ACHN (cell line): Measurements from ENCODE around the gene SHROOM2.

Source experiments
- DNase-seq: peaks from one replicate; pipeline ENCODE4 v3.0.0-alpha.2; 2015
- in situ Hi-C: cut with HindIII; loops from 2 replicates; pipeline ENCODE4 v1.10.0; 2017; ENCODE audit warnings: low sequenced_read_pairs, low pct_ligation_motif_present, low pct_unique_long_range_greater_than_20kb

The SHROOM2 gene

DNA sequence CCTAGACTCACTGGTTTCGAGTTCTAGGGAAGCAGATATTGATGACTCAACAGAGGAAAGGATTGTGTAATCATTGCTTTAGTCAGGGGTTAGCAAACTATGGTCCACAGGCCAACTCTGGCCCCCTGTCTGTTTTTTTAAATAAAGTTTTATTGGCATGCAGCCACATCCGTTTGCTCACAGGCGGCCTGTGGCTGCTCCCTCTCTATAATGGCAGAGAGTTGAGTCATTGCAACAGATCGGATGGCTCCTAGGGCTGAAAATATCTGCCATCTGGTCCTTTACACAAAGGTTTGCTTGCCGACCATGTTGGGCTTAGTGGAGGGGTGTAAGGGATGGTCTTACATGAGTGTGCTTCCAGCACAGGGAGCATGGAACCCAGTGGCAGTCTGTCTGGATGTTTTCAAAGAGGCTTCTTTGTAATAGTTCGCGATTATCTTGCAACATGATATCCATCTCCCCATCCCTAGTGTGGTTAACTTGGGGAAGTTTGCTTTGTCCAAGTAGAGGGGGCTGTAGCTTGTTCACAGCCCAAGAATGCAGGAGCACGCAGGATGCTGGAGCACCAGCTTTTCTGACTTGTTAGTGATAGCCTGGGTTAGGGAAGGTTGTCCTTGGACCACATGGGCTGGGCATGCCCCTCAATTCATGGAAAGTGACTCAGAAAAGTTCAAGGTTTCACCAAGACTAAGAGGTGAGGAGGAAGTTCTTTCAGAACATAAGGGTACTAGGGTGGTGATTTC, 121.6 kb downstream of the SHROOM2 start:
- in situ Hi-C loops = no loop called here
- DNase-seq = no peak

DNA sequence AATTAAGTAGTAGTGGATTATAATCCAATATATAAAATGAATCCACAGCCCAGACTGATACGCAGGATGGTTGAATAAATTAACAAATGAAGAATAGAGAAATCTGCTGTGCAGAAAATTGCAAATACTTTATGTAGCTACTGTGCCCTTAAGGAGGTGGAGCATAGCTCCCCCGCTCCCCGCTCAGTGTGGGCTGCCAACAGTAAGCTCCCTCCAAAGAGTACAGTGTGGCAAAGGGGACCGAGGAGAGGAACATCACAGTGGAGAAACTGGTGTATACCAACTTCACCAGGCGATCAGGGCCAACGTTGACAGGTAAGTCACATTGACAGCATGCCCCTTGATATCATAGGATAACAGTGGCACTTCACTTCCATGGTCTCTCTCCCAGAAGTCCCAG, 123.0 kb downstream of the SHROOM2 start:
- no peak for DNase-seq
- in situ Hi-C loops = no loop called here

DNA sequence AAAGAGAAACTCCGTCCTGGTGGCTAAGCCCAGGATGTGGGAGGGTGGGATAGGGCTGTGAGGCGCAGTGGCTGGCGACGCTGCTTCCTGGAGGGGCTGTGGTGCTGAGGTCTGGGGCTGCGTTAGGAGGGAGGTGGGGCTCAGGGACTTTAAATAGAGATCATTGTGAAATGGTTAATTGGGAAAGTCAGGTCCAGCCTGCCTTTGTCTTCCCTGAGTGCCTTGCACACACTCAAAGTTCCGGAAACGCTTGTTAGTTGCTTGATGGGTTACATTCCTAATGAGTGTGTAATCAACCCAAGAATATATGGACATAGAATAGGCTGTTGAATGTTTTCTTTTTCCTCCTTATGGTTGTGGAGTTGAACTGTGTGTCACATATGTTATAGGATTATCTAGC, 125.3 kb downstream of the SHROOM2 start:
- in situ Hi-C loops = no loop called here
- DNase-seq = no peak

DNA sequence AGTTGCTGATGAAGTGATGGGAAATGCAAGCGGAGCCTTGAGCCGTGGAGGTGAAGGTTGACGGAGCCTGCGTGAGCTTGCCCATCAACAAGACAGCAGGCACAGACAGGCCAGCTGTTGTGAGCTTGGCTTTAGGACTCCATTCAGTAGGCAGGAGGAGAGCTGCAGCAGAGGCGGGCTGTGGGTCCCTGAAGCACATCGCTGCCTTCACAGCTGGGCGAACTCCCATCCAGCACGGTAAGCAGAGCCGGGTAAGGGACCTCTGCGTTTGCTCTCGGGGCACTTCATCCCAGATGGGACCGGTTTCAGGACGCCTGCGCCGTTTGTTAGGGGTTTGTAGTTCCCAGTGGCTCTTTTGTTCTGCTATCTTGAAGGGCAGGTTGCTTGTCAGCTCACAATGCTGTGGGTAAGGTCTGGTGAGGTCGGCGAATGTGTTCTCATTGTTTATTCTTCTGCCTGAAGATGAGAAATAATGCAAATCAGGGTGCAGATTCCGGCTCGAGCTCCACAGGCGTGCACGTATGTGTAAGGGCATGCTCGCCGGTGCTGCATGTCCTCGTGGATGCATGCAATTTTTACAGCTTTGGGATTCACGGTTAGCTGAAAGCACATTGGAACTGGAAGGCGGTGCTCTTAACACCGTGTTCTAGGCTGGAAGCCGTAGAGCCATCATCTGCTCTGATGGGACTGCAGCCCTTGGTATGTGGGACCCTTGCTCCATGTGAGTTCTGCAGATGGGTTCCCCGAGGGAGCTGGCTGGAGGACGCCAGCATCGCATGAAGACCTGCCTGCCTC, 126.3 kb downstream of the SHROOM2 start:
- in situ Hi-C loops = no loop called here
- no peak for DNase-seq

DNA sequence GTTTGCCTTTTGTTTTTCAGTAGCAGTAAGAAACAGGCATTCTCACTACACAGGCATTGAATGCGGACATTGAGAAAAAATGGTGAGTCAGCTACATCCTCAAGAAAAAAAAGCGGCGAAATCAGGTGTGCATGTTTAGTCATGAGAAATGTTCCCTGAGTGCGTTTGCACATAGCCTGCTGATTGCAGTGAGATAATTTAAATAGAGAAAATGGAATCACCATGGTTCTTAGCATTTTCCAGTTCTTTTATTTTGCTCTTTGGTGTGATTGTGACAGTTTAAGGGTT, 126.9 kb downstream of the SHROOM2 start:
- in situ Hi-C loops = no loop called here

DNA sequence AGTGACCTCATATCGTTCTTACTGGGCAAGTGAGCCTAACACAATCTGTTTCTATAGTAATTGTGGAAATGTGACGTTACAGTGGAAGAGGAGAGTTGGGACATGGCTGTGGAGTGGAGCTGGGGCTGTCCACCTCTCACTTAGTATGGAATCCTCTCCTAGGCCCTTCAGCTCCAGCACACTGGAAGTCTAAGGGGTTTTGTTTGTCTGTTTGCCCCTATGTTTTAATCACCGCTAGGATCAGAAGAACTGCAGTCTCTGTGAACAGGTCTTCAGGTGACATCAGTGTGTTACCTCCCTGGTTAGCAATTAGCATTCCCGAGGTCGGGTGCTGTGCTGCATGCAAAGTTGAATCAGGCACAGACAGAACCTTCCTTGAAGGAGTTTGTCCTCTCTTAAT, 131.6 kb downstream of the SHROOM2 start:
- DNase-seq = no peak
- in situ Hi-C loops = no loop called here

More for the DNA sequence above, 126.9 kb downstream of the SHROOM2 start:
- DNase-seq = no peak

DNA sequence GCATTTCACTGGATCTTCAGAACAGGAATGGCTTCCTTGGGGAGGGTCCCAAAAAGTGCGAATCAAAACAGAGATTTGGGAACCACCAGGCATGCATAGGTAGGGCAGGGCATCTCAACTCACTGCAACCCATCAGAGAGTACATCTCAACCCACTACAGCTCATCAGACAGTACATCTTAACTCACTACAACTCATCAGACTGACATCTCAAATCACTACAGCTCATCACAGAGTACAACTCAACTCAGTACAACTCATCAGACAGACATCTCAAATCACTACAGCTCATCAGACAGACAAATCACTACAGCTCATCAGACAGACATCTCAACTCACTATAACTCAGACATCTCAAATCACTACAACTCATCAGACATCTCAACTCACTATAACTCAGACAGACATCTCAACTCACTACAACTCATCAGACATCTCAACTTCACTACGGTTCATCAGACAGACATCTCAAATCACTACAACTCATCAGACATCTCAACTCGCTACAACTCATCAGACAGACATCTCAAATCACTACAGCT, 133.5 kb downstream of the SHROOM2 start:
- DNase-seq = no peak
- in situ Hi-C loops = no loop called here

DNA sequence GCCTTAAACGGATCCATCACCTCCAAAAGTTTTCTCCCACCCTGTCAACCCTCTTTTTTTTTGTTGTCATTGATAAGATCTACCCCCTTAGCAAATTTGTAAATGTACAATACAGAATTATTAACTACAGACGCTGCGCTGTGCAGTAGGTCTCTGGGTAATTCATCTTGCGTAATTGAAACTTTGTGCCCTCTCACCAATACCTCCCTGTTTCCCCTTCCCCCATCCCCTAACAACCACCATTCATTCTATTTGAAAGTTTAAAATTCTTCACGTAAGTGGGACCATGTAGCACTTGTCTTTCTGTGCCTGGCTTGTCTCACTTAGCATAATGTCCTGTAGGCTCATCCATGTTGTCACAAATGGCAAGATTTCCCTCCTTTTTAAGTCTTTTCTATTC, 135.2 kb downstream of the SHROOM2 start:
- in situ Hi-C loops = no loop called here
- no peak for DNase-seq

DNA sequence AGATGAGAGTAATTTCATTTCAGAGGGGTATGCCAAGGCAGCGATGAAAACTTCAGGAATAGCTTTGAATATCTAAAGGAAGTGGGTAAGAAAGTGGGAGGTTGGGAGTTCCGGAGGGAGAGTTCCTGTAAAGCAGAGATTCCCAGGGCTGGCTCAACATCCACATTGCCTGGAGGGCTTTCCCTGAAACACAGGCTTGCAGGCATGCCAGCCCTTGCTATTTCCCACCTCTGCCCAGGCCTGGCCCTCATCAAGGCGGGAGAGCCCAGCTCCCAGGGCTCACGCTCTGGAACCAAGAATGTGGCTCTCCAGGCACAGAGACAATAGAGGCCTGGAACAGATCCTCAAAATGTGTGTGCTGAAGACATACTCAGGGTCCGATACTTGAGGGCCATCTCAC, 137.1 kb downstream of the SHROOM2 start:
- DNase-seq = no peak
- in situ Hi-C loops = no loop called here

DNA sequence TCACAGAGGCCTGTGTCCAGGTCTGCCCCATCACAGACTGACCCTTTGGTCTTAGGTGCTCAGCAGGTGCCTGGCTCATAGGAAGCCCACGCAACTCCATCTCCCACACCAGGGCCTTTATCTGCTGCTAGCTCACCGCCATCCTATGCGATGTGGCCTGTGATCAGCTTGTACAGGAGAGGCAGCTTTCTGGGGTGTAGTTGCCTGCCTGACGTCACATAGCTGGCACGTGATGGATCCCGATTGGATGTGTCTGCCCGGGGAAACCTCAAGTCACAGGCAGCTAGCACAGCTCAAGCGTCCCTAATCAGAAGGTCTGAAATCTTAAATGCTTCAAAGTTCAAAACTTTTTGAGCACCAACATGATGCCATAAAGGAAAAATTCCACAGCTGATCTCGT, 139.8 kb downstream of the SHROOM2 start:
- in situ Hi-C loops = no loop called here
- no peak for DNase-seq

DNA sequence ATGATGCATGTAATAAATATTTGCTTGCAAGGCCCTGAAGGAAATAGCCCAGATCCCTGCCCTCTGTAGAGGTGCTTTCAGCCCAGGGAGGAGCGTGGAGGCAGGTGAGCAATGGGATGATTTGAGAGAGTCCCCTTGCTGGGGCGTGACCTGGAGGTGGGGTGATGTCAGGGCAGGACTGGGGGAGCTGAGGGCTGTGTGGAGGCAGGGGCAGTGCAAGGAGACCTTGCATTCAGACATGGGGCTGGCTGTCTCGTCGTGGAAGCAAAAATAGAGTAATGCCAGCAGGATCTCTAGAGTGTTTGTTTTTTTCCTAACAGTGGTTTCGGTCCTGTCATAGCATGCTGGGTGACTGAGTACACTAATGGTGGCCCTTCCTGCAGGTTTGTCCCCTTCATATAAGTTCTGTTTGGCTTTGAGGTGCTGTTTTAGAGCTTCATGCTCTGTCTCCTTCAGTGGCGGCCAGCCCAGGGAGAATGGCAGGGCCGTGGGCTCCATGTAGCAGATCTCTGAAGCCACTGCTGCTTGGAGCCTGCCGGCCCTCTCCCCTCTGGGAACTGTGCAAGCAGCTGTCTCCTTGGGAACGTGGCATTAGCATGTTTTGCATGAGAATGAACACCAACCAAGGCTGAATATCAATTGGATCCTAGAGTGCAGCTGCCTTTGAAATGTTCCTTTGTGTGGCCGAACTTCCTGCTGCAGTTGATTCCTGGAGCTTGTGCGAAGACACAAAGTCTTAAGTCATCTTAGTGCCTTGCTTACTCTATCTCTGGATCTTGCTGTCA, 141.7 kb downstream of the SHROOM2 start:
- in situ Hi-C loops = no loop called here
- DNase-seq = no peak

DNA sequence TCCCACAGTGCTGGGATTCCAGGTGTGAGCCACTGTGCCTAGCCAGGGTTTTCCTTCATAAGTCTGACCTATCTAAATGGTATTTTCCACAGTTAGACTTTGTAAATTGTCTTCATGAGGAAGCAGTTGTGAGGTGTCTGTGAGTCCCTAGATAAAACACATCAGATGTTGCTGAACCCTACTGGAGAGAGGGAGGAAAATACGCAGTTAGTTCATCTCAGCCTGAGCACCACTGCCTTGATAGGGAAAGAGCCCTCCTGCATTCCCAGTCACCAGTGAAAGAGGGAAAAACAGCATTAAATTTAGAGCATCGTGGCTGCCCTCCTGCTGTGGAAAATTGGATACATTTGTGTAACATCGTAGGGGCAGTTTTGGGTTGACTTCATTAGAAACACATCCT, 149.2 kb downstream of the SHROOM2 start:
- DNase-seq = no peak

DNA sequence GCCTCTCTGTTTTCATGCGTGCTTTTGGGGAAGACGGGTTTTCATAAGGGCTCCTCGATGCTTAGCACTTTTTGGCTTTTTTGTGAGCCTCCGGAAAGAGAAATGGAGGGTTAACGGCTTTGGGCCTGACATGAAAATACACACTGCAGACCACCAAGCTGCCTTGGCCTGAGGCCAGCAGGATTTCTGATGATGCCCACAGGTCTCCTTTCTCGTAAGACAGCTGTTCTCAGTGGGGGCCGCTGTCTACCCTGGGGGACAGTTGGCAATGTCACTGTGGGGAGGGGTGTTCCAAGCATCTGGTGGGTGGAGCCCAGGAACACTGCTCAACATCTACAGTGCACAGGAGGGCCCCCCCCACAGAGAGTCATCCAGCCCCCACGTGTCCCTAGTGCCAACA, 151.5 kb downstream of the SHROOM2 start:
- DNase-seq = no peak
- in situ Hi-C loops = no loop called here

More for the DNA sequence above, 149.2 kb downstream of the SHROOM2 start:
- in situ Hi-C loops = no loop called here

DNA sequence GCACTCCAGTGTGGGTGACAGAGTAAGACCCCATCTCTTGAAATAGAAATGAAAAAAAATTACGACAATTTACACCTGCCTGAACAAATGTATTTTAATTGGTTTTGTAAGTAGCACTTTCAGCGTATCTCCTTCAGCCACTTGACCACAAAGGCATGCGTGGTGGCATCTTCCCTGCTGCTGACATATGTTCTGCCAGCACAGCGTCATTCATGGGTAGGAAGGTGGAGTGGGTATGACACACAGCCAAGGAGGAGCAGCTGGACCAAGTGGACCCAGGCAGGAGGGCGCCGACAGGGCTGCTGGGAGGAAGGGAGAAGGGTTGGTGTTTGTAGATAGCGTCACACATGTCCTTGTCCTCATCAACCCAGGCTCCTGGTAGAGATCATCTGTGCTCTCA, 152.3 kb downstream of the SHROOM2 start:
- in situ Hi-C loops = no loop called here
- DNase-seq = no peak

DNA sequence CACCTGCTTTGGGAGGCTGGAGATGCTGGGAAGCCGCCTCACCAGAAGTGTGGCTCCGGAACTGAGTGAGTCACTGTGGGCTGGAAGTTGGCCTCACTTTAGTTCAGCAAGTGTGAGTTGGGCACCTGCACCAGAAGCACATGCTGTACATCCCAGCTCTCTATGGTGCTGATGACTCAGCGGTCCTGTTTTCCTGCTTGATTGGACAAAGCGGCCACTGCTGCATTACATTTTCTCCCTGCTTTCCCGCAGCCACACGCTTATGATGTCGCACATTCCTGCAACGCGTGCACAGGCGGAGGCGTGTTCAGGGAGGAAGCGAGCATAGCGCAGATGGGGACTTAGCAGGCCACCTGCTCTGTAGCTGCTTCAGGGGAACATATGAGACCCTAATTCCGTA, 154.2 kb downstream of the SHROOM2 start:
- in situ Hi-C loops = no loop called here
- peak; percentile 90 for DNase-seq

DNA sequence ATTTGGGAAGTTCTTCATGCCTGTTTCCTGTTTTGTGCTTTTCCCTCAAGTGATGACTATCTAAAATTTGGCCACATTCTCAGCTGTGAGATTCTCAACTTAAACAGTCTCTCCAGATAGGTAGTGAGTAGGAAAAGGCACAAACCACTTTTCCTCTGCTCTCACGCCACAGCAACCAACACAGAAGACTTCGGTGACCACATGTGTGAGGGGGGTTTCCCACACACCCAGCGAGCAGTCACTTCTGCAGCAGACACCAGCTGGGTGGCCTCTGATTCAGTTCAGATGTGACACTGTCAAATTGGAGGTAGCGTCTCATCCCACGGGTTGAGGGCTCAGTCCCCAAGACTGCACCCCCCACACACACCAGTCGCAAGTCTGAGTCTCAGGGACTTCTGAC, 155.9 kb downstream of the SHROOM2 start:
- in situ Hi-C loops = no loop called here
- no peak for DNase-seq

DNA sequence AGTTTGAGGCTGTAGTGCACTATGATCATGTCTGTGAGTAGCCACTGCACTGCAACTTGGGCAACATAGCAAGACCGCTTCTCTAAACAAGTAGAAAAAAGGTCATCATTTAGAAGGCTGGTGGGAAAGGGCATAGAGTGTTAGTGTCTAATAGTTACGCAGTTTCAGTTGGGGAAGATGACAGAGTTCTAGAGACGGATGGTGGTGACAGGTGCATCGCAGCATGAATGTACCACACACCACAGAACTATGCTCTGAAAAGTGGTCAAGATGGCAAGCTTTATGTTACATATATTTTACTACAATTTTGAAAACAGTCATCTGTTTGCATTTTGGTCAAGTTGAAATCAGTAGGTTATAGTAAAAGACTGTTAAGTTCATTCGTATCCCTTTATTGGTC, 157.2 kb downstream of the SHROOM2 start:
- in situ Hi-C loops = no loop called here
- no peak for DNase-seq

DNA sequence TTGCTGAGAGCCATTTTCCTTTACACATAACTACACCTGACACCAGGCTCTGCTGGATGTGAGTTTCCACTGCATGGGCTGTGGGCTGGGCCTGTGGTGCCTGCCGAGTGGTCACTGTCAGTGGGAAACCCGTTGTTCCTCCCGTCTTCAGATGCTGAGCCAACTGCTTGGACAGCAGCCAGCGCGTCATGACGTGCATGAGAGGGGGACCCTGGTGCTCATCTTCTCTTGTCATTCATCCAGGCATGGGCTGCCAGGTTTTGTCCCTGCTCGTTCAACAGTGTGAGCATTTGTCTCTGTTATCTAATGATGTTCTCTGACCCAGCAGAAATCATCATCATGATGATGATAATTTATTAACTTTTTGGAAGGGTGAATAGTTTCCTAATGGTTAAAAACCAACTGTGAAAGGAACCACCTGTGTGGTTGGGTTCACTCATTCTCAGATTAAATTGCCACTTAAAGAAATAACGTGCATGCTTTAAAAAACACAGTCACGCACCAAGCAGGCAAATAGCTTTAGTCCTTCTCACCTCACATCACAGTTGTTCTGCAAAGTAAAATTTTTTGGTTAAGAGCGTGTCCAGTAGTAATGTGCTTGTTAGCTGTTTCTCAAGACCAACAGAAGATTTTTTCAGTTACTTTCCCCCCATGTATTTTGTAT, 161.0 kb downstream of the SHROOM2 start:
- DNase-seq = no peak
- in situ Hi-C loops = no loop called here

DNA sequence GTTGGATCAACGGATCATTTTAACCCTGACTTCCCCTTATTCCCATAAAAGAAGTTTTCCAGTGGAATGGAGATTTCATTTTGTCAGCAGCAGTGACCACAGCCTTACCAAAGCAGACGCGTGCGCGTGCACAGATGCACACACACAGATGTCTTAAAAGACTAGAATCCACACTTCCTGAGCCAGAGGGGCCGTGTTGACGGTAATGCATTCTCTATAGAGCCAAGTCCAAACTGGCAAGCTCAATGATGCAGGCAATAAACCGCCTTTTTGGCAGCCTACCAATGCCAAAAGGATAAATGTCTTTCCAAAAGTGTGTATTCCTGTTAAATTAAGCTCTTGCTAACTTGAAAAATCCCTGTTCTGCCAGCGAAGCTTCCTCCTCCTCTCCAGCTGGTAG, 162.2 kb downstream of the SHROOM2 start:
- in situ Hi-C loops = no loop called here
- no peak for DNase-seq
